OCI-M2 (cell line): Measurements from ENCODE around the gene MED12L.

Experiments
- DNase-seq: peaks from one replicate; lab custom pipeline; 2025; ENCODE audit not compliant: unreplicated experiment; lab: John Stamatoyannopoulos, UW

Gene MED12L

GRCh38 chr3:151319628-151320027 is 234.2 kb downstream of the MED12L start:
- no peak for DNase-seq

- no peak for DNase-seq
Measured at GRCh38 chr3:151320131-151320530, 234.7 kb downstream of the MED12L start.

GRCh38 chr3:151321526-151321925 is 236.1 kb downstream of the MED12L start:
- no peak for DNase-seq

- no peak for DNase-seq
Measured at GRCh38 chr3:151322511-151322910, 237.0 kb downstream of the MED12L start.

GRCh38 chr3:151327571-151328198 is 242.2 kb downstream of the MED12L start:
- DNase-seq, result no peak

GRCh38 chr3:151328298-151328995 is 243.0 kb downstream of the MED12L start:
- DNase-seq, result no peak

GRCh38 chr3:151329363-151329762 is 243.9 kb downstream of the MED12L start, which contains the start of gene P2RY13:
Gene P2RY13, minus strand, starts transcription at chr3:151329549. Its CDS starts 21 bp downstream, at chr3:151329528.
- DNase-seq, result no peak

- DNase-seq, result no peak
Measured at GRCh38 chr3:151330379-151330778, 244.9 kb downstream of the MED12L start.

GRCh38 chr3:151330899-151331298 is 245.4 kb downstream of the MED12L start:
- DNase-seq, result no peak

- no peak for DNase-seq
Measured at GRCh38 chr3:151331696-151332095, 246.2 kb downstream of the MED12L start.

GRCh38 chr3:151345859-151346258 is 260.4 kb downstream of the MED12L start:
- no peak for DNase-seq

GRCh38 chr3:151346292-151346691 is 260.8 kb downstream of the MED12L start:
- no peak for DNase-seq

GRCh38 chr3:151347432-151347831 is 262.0 kb downstream of the MED12L start:
- DNase-seq, result no peak

- no peak for DNase-seq
Measured at GRCh38 chr3:151350656-151351055, 265.2 kb downstream of the MED12L start.

GRCh38 chr3:151351219-151351618 is 265.8 kb downstream of the MED12L start:
- no peak for DNase-seq

GRCh38 chr3:151351648-151352047 is 266.2 kb downstream of the MED12L start:
- DNase-seq, result no peak

GRCh38 chr3:151356794-151357462 is 271.5 kb downstream of the MED12L start:
- no peak for DNase-seq

- no peak for DNase-seq
Measured at GRCh38 chr3:151357463-151357850, 272.0 kb downstream of the MED12L start.

GRCh38 chr3:151362751-151363174 is 277.3 kb downstream of the MED12L start:
- DNase-seq, result no peak

- DNase-seq, result no peak
Measured at GRCh38 chr3:151366993-151367392, 281.5 kb downstream of the MED12L start.

- no peak for DNase-seq
Measured at GRCh38 chr3:151367448-151367847, 282.0 kb downstream of the MED12L start.

- DNase-seq, result no peak
Measured at GRCh38 chr3:151371526-151371925, 286.1 kb downstream of the MED12L start.
